Lower leg skin (tissue), 3 donors: Measurements from ENCODE around the gene ABCC10.

Experiments
- POLR2A ChIP-seq, 2 donors: fragments of 450-650 bp; IDR thresholded peaks; one replicate each; pipeline ENCODE4 v1.6.1; 2016 to 2017; ENCODE audit warnings: antibody characterized with exemption in 2 of 2, mild to moderate bottlenecking in 1 of 2, moderate library complexity in 1 of 2
- TF ChIP-seq, protein P1 (sequence below), 3 donors: fragments of 450-650 bp; IDR thresholded peaks; one replicate each; pipeline ENCODE4 v1.5.1; 2016; ENCODE audit warnings: antibody characterized with exemption in 3 of 3, mild to moderate bottlenecking in 3 of 3, moderate library complexity in 2 of 3

DNA sequence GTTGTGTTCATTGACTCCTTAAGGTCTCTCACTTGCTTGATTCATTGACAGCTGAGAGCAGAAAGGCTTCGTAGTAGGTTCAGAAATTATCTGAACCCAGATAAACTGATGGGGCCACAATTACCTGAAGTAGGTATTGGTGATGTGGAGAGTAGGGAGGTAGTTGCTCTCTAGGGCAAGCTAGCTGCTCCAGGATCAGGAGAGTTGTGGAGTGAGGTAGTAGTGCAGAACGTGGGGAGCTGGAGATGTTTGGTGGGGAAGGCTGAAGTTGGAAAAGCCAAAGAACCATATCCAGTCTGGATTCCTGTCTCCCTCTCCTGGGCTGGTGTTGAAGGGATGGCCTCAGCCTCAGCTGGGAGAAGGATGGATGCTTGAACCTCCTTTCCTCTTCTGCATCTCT, 65.9 kb downstream of the ABCC10 start:
- TF ChIP-seq, protein P1, sequence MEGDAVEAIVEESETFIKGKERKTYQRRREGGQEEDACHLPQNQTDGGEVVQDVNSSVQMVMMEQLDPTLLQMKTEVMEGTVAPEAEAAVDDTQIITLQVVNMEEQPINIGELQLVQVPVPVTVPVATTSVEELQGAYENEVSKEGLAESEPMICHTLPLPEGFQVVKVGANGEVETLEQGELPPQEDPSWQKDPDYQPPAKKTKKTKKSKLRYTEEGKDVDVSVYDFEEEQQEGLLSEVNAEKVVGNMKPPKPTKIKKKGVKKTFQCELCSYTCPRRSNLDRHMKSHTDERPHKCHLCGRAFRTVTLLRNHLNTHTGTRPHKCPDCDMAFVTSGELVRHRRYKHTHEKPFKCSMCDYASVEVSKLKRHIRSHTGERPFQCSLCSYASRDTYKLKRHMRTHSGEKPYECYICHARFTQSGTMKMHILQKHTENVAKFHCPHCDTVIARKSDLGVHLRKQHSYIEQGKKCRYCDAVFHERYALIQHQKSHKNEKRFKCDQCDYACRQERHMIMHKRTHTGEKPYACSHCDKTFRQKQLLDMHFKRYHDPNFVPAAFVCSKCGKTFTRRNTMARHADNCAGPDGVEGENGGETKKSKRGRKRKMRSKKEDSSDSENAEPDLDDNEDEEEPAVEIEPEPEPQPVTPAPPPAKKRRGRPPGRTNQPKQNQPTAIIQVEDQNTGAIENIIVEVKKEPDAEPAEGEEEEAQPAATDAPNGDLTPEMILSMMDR (IDR thresholded peaks at IDR 0.05), result no peak
- no peak for TF ChIP-seq POLR2A (IDR thresholded peaks at IDR 0.05)
